Measurements from ENCODE around the gene PPP4R1. TPM values are rescaled to one million over a fixed set of nuclear protein-coding genes. Genes with fewer than 3 reads are reported as not detected.
"Not testable (repeated sequence)": the region's sequence is repeated elsewhere in the genome, so short reads cannot be mapped to it uniquely, and the experiment has no call there.

PPP4R1 gene
- total RNA-seq, 1 donor from 2014 or later = 151 TPM

DNA sequence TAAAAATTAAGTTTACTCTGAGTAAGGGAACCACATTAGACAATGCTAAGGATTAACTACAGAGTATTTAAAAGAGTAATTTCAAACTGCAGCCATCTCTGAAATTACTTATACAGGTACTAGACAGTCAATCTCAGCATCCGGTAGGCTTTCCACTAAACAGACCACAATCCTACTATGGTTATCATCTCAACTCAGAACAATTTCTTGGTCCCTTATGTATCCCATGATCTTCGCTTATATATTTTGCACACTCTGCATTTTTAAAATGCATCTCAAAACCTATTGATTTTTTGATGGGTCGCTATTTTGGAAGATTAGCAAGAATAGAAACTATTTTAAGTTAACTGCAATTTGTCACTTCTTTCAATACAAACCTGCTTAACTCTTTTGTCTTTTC, 1.4 kb downstream of the PPP4R1 start:
- Histone ChIP-seq H3K36me3 (ENCODE audit: control insufficient read depth in 3 of 3, insufficient read depth in 3 of 3, low read length in 3 of 3) (peaks cover 0 to 4% (median 3%) of the 10 kb centered on the region in 3 donors), H3K9me3 (ENCODE audit: control insufficient read depth in 3 of 3, low read length in 3 of 3) (no peaks in the 10 kb centered on the region), H3K27ac (ENCODE audit: low read depth, low read length) (no peak overlapping the region), H3K9ac (ENCODE audit: low read depth in 1 of 3, low read length in 3 of 3) (peak overlapping the region; percentile 82 to 93 (median 87)), H3K4me1 (ENCODE audit: control insufficient read depth in 3 of 3, insufficient read depth in 3 of 3, low read length in 3 of 3) (peaks cover 9 to 24% (median 20%) of the 10 kb centered on the region in 3 donors), H3K4me3 (ENCODE audit: low read length in 3 of 3) (peak overlapping the region in 2 of 3 donors; percentile 80 to 84), H3K27me3 (ENCODE audit: control insufficient read depth in 3 of 3, insufficient read depth in 3 of 3, low read length in 3 of 3) (no peaks in the 10 kb centered on the region)

DNA sequence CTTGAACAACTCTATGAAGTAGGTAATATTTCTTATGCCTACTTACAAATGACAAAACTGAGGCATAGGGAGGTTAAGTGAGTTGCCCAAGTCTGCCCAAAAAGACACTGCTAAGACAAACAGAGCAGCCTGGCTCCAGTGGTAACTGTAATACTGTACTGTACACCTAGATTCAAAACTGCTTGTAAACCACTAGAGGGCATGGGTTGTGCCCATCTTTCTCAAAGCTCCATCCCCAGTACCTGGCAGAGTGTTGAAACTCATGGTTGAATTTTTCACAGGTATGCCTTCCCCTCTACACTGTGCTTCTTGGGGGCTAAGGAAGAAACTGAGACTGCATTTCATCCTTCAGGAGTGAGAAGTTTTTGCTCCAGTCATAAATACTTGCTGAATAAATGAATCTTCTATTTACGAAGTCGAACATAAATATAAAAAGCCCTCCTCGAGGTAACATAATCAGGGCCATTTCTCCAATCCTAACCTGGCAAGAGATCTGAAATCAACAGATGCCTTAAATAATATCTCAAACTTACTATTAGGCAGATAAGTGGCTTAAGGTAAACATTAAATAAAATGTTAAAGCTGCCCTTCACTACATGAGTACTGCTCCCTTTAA, 2.0 kb downstream of the PPP4R1 start:
- Histone ChIP-seq H3K27me3 (ENCODE audit: control insufficient read depth in 3 of 3, insufficient read depth in 3 of 3, low read length in 3 of 3) (no peaks in the 10 kb centered on the region), H3K4me3 (ENCODE audit: low read length in 3 of 3) (peak overlapping the region in 1 of 3 donors; percentile 80), H3K36me3 (ENCODE audit: control insufficient read depth in 3 of 3, insufficient read depth in 3 of 3, low read length in 3 of 3) (peaks cover 0 to 4% (median 3%) of the 10 kb centered on the region in 3 donors), H3K9ac (ENCODE audit: low read depth in 1 of 3, low read length in 3 of 3) (no peak overlapping the region), H3K27ac (ENCODE audit: low read depth, low read length) (no peak overlapping the region), H3K4me1 (ENCODE audit: control insufficient read depth in 3 of 3, insufficient read depth in 3 of 3, low read length in 3 of 3) (peaks cover 9 to 24% (median 20%) of the 10 kb centered on the region in 3 donors), H3K9me3 (ENCODE audit: control insufficient read depth in 3 of 3, low read length in 3 of 3) (no peaks in the 10 kb centered on the region)

DNA sequence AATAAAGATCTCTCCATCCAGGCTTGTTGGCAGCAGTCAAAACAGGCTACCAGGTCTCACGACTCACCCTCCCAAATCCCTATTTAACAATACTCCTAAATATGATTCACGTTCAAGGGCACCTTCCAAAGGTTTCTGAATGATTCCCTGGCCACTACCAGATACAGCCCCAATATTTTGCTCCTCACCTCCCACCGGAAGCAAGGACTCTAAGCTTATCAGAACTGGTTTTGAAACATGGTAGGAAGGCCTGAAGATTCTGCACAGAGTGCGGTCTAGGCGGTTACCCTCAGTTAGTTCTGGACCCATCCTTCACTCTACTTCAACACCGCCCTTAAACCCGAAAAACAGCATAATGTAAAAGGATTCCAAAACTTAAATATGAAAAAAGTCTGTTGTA, 5.2 kb downstream of the PPP4R1 start:
- no peak overlapping the region for H3K9ac ChIP-seq (ENCODE audit: low read depth in 1 of 3, low read length in 3 of 3)
- no peaks in the 10 kb centered on the region for H3K27me3 ChIP-seq (ENCODE audit: control insufficient read depth in 3 of 3, insufficient read depth in 3 of 3, low read length in 3 of 3)
- H3K36me3 ChIP-seq (ENCODE audit: control insufficient read depth in 3 of 3, insufficient read depth in 3 of 3, low read length in 3 of 3) = peaks cover 0 to 4% (median 3%) of the 10 kb centered on the region in 3 donors
- no peak overlapping the region for H3K27ac ChIP-seq (ENCODE audit: low read depth, low read length)
- H3K9me3 ChIP-seq (ENCODE audit: control insufficient read depth in 3 of 3, low read length in 3 of 3) = no peaks in the 10 kb centered on the region
- H3K4me1 ChIP-seq (ENCODE audit: control insufficient read depth in 3 of 3, insufficient read depth in 3 of 3, low read length in 3 of 3) = peaks cover 3 to 18% (median 14%) of the 10 kb centered on the region in 3 donors
- H3K4me3 ChIP-seq (ENCODE audit: low read length in 3 of 3) = no peak overlapping the region

DNA sequence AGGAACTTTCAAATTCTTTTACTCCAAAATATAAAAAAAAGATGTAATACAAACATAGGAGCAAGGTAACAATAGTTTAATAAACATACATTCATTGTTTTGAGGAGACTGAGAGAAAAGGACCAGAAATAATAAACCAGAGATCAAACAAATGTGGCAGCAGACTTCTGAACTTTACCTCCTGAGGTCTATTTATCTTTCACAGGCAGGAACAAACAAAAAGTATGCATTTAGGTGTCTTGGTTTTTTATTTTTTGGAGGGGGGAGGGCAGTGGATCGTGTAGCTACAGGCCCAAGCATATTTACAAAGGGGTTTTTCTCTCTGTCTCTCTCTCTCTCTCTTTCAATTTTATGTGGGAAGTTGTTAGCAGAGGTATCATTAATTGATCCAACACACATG, 5.6 kb downstream of the PPP4R1 start:
- Histone ChIP-seq H3K36me3 (ENCODE audit: control insufficient read depth in 3 of 3, insufficient read depth in 3 of 3, low read length in 3 of 3) (peaks cover 0 to 4% (median 3%) of the 10 kb centered on the region in 3 donors), H3K27ac (ENCODE audit: low read depth, low read length) (no peak overlapping the region), H3K4me3 (ENCODE audit: low read length in 3 of 3) (no peak overlapping the region), H3K4me1 (ENCODE audit: control insufficient read depth in 3 of 3, insufficient read depth in 3 of 3, low read length in 3 of 3) (peaks cover 3 to 17% (median 14%) of the 10 kb centered on the region in 3 donors), H3K27me3 (ENCODE audit: control insufficient read depth in 3 of 3, insufficient read depth in 3 of 3, low read length in 3 of 3) (no peaks in the 10 kb centered on the region), H3K9me3 (ENCODE audit: control insufficient read depth in 3 of 3, low read length in 3 of 3) (no peaks in the 10 kb centered on the region), H3K9ac (ENCODE audit: low read depth in 1 of 3, low read length in 3 of 3) (no peak overlapping the region)

DNA sequence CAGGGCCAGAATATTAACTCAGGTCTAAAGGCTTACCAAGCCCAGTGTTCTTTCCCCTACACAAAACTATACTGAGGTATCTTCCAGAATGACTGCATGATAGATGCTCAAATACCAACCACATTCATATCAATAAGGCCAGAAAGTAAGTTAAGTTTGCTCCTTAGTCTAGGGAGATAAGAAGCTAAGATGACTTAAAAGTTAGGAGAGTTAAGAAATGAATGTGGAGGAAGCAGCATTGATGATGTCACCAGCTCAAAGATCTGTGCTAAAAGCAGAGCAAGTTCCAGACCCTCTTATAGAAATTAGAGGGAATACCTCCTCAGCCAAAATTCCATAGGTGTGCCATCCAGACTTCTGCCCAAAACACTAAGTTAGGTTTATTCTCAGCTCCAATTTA, 6.1 kb downstream of the PPP4R1 start:
- H3K9me3 ChIP-seq (ENCODE audit: control insufficient read depth in 3 of 3, low read length in 3 of 3) = no peaks in the 10 kb centered on the region
- H3K4me1 ChIP-seq (ENCODE audit: control insufficient read depth in 3 of 3, insufficient read depth in 3 of 3, low read length in 3 of 3) = peaks cover 3 to 13% (median 13%) of the 10 kb centered on the region in 3 donors
- no peak overlapping the region for H3K27ac ChIP-seq (ENCODE audit: low read depth, low read length)
- H3K27me3 ChIP-seq (ENCODE audit: control insufficient read depth in 3 of 3, insufficient read depth in 3 of 3, low read length in 3 of 3) = no peaks in the 10 kb centered on the region
- H3K9ac ChIP-seq (ENCODE audit: low read depth in 1 of 3, low read length in 3 of 3) = no peak overlapping the region
- H3K4me3 ChIP-seq (ENCODE audit: low read length in 3 of 3) = no peak overlapping the region
- peaks cover 0 to 4% (median 3%) of the 10 kb centered on the region in 3 donors for H3K36me3 ChIP-seq (ENCODE audit: control insufficient read depth in 3 of 3, insufficient read depth in 3 of 3, low read length in 3 of 3)

DNA sequence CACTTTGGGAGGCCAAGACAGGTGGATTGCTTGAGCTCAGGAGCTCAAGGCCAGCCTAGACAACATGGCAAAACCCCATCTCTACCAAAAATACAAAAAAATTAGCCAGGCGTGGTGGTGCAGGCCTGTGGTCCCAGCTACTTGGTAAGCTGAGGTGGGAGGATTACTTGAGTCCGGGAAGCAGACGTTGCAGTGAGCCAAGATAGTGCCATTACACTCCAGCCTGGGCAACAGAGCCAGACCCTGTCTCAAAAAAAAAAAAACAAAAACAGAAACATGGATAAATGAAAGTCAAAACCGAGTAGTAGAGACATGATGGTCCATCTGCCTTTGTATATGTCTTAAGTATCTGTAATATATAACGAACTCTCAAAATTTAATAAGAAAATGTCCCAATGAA, 7.2 kb downstream of the PPP4R1 start:
- not testable (repeated sequence) for H3K4me1 ChIP-seq (ENCODE audit: control insufficient read depth in 3 of 3, insufficient read depth in 3 of 3, low read length in 3 of 3)

DNA sequence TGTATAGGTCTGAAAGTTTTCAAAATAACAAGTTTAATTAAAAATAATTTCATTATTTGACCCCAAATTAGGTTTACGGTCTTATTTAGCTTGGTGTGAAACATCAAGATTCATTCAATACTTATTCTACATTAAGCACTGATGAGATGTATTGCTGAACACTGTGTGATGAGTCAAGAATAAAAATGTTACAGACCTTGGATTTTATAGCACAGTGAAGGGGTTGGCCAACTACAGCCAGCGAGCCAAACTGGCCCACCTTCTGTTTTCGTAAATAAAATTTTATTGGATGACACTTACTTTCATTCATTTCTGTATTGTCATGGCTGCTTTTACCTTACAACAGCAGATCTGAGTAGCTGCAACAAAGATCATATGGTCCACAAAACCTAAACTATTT, 8.3 kb downstream of the PPP4R1 start:
- H3K4me1 ChIP-seq (ENCODE audit: control insufficient read depth in 3 of 3, insufficient read depth in 3 of 3, low read length in 3 of 3) = no peaks in the 10 kb centered on the region
- peaks cover 0 to 1% (median 0%) of the 10 kb centered on the region in 3 donors for H3K36me3 ChIP-seq (ENCODE audit: control insufficient read depth in 3 of 3, insufficient read depth in 3 of 3, low read length in 3 of 3)
- no peak overlapping the region for H3K9ac ChIP-seq (ENCODE audit: low read depth in 1 of 3, low read length in 3 of 3)
- no peaks in the 10 kb centered on the region for H3K27me3 ChIP-seq (ENCODE audit: control insufficient read depth in 3 of 3, insufficient read depth in 3 of 3, low read length in 3 of 3)
- H3K9me3 ChIP-seq (ENCODE audit: control insufficient read depth in 3 of 3, low read length in 3 of 3) = no peaks in the 10 kb centered on the region
- H3K27ac ChIP-seq (ENCODE audit: low read depth, low read length) = no peak overlapping the region
- H3K4me3 ChIP-seq (ENCODE audit: low read length in 3 of 3) = no peak overlapping the region

More for the DNA sequence above, 7.2 kb downstream of the PPP4R1 start:
- H3K9me3 ChIP-seq (ENCODE audit: control insufficient read depth in 3 of 3, low read length in 3 of 3); H3K9ac ChIP-seq (ENCODE audit: low read depth in 1 of 3, low read length in 3 of 3); H3K4me3 ChIP-seq (ENCODE audit: low read length in 3 of 3); H3K36me3 ChIP-seq (ENCODE audit: control insufficient read depth in 3 of 3, insufficient read depth in 3 of 3, low read length in 3 of 3); H3K27me3 ChIP-seq (ENCODE audit: control insufficient read depth in 3 of 3, insufficient read depth in 3 of 3, low read length in 3 of 3); H3K27ac ChIP-seq (ENCODE audit: low read depth, low read length): not testable (repeated sequence)

DNA sequence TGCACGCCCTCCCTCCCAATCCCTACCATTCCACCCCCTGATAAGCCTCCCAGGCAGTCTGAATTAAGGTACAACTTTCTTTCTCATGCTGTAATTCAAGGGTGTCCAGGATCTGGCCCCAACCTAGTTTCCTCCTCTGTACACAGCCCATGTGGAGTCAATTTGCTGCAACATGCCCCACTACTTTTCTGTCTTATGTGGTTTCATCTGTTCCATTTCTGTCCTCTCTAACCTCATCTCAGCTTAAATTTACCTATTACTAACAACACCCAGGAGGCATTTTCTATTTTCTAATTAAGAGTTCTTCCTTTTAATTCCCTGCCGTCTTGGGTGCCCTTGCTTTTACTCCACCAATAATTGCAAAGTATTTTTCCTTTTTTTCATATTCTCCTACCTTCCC, 10.0 kb downstream of the PPP4R1 start:
- Histone ChIP-seq H3K9me3 (ENCODE audit: control insufficient read depth in 3 of 3, low read length in 3 of 3) (peaks cover 2 to 5% (median 4%) of the 10 kb centered on the region in 3 donors), H3K4me1 (ENCODE audit: control insufficient read depth in 3 of 3, insufficient read depth in 3 of 3, low read length in 3 of 3) (no peaks in the 10 kb centered on the region), H3K4me3 (ENCODE audit: low read length in 3 of 3) (no peak overlapping the region), H3K9ac (ENCODE audit: low read depth in 1 of 3, low read length in 3 of 3) (no peak overlapping the region), H3K27me3 (ENCODE audit: control insufficient read depth in 3 of 3, insufficient read depth in 3 of 3, low read length in 3 of 3) (no peaks in the 10 kb centered on the region), H3K27ac (ENCODE audit: low read depth, low read length) (no peak overlapping the region), H3K36me3 (ENCODE audit: control insufficient read depth in 3 of 3, insufficient read depth in 3 of 3, low read length in 3 of 3) (no peaks in the 10 kb centered on the region)

DNA sequence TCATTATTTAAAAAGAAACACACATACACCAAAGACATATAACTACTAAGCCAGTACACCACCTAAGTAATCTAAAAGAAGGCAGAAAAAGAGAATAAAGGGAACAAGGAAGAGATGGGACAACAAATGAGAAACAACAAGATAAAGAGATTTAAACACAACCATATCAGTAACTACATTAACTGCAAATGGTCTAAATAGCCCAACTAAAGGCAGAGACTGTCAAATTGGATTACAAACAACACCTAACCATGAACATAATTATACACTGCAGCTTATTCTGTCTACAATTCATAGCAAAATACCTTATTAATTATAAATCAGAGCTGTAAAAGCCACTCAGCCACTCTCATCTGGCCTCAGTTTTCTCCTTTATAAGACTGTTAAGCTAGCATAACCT, 15.0 kb downstream of the PPP4R1 start:
- peaks cover 2 to 7% (median 5%) of the 10 kb centered on the region in 3 donors for H3K9me3 ChIP-seq (ENCODE audit: control insufficient read depth in 3 of 3, low read length in 3 of 3)
- no peak overlapping the region for H3K27ac ChIP-seq (ENCODE audit: low read depth, low read length)
- H3K36me3 ChIP-seq (ENCODE audit: control insufficient read depth in 3 of 3, insufficient read depth in 3 of 3, low read length in 3 of 3) = no peaks in the 10 kb centered on the region
- H3K9ac ChIP-seq (ENCODE audit: low read depth in 1 of 3, low read length in 3 of 3) = no peak overlapping the region
- no peaks in the 10 kb centered on the region for H3K27me3 ChIP-seq (ENCODE audit: control insufficient read depth in 3 of 3, insufficient read depth in 3 of 3, low read length in 3 of 3)
- H3K4me1 ChIP-seq (ENCODE audit: control insufficient read depth in 3 of 3, insufficient read depth in 3 of 3, low read length in 3 of 3) = no peaks in the 10 kb centered on the region
- H3K4me3 ChIP-seq (ENCODE audit: low read length in 3 of 3) = no peak overlapping the region

DNA sequence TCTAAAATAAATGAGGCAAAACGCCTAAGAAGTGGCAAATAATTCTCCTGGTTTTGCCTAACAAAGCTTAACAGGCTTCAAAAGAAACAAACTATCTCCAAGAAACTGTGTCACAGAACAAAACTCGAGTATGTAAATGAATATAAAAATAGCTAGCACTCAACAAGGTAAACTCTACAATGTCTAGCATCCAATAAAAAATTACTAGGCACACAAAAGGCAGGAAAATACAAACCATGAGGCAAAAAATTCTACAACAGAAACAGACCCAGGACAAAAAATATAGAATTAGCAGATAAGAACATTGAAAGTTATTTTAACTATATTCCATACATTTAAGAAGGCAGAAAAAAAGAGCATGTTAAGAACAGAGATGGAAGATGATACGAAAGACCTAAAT, 16.8 kb downstream of the PPP4R1 start:
- Histone ChIP-seq H3K4me1 (ENCODE audit: control insufficient read depth in 3 of 3, insufficient read depth in 3 of 3, low read length in 3 of 3) (no peaks in the 10 kb centered on the region), H3K27ac (ENCODE audit: low read depth, low read length) (no peak overlapping the region), H3K27me3 (ENCODE audit: control insufficient read depth in 3 of 3, insufficient read depth in 3 of 3, low read length in 3 of 3) (no peaks in the 10 kb centered on the region), H3K4me3 (ENCODE audit: low read length in 3 of 3) (no peak overlapping the region), H3K36me3 (ENCODE audit: control insufficient read depth in 3 of 3, insufficient read depth in 3 of 3, low read length in 3 of 3) (no peaks in the 10 kb centered on the region), H3K9me3 (ENCODE audit: control insufficient read depth in 3 of 3, low read length in 3 of 3) (peaks cover 2 to 7% (median 5%) of the 10 kb centered on the region in 3 donors), H3K9ac (ENCODE audit: low read depth in 1 of 3, low read length in 3 of 3) (no peak overlapping the region)

All from skeletal muscle tissue (tissue), 4 donors.